Peyer's patch (tissue), 4 donors: ENCODE data around the gene HOXD9. TPM values are rescaled to one million over a fixed set of nuclear protein-coding genes. Genes with fewer than 3 reads are reported as not detected.

Source experiments
- DNase-seq, 3 donors: peaks; one replicate each; pipeline ENCODE4 v3.0.0-alpha.2; 2017 to 2019
- H3K27ac ChIP-seq, 4 donors: fragments of 200-600 bp; sonication (generic); one replicate each; pipeline ENCODE4 v1.5.1; 2016 to 2019
- H3K27me3 ChIP-seq, 2 donors: fragments of 200-600 bp; sonication (generic); one replicate each; pipeline ENCODE4 v1.5.1; 2019
- H3K36me3 ChIP-seq, 3 donors: fragments of 200-600 bp; sonication (generic); one replicate each; pipeline ENCODE4 v1.5.1; 2016 to 2019
- H3K4me1 ChIP-seq, 4 donors: fragments of 200-600 bp; sonication (generic); one replicate each; pipeline ENCODE4 v1.5.1; 2016 to 2019
- H3K4me3 ChIP-seq, 4 donors: fragments of 200-600 bp; sonication (generic); 1 replicate in 3 of 4; 2 replicates in 1 of 4; pipeline ENCODE4 v1.5.1; 2016 to 2019; ENCODE audit warnings: mild to moderate bottlenecking in 1 of 4
- H3K9me3 ChIP-seq, 4 donors: fragments of 200-600 bp; sonication (generic); one replicate each; pipeline ENCODE4 v1.5.1; 2016 to 2019; ENCODE audit warnings: mild to moderate bottlenecking in 1 of 4
- POLR2A ChIP-seq, 2 donors: fragments of 450-650 bp; IDR thresholded peaks; one replicate each; pipeline ENCODE4 v1.5.1; 2017; ENCODE audit warnings: antibody characterized with exemption in 2 of 2, mild to moderate bottlenecking in 2 of 2, moderate library complexity in 2 of 2
- total RNA-seq, 4 donors: library from RNA; depleted of rRNA; stranded (reverse); fragments of >200 nt; gene quantifications; one replicate each; pipeline ENCODE4 v1.1.0, GENCODE V29; 2016
- TF ChIP-seq, protein P1 (sequence below), 6 experiments: fragments of 450-650 bp in 4 of 6; fragments of 200-600 bp in 2 of 6; sonication (generic) in 1 of 6; IDR thresholded peaks; one replicate each; pipeline ENCODE4 v1.5.1; 2017 to 2019; ENCODE audit warnings: antibody characterized with exemption in 6 of 6, mild to moderate bottlenecking in 3 of 6, moderate library complexity in 1 of 6

The HOXD9 gene
- total RNA-seq, 4 donors from 2014 or later: 0.70 TPM; not detected in 3

DNA sequence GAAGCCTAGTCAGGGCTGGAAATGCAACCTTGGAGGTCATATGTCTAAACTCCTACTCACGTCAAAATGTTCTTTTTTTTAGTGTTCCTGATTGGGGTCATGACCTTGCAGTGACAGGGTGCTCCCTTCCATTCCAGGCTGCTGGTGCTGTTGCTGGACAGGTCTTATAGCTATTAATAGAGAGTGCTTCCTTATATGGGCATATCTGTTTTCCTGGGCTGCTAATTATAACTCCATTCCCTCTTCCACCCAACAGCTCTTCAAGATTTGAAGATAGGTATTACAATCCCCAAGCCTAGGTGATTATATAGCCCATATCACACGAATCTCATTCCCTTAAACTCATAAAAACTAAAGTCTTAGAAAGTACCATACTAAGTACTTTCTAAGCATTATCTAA lies 47.2 kb downstream of the HOXD9 start:
- H3K27ac ChIP-seq: no peak overlapping the region
- no peaks in the 10 kb centered on the region for H3K9me3 ChIP-seq
- peaks cover 0 to 21% (median 0%) of the 10 kb centered on the region in 4 donors for H3K4me1 ChIP-seq
- H3K27me3 ChIP-seq: no peaks in the 10 kb centered on the region
- no peaks in the 10 kb centered on the region for H3K36me3 ChIP-seq
- TF ChIP-seq POLR2A (IDR thresholded peaks at IDR 0.05): no peak
- TF ChIP-seq, protein P1, sequence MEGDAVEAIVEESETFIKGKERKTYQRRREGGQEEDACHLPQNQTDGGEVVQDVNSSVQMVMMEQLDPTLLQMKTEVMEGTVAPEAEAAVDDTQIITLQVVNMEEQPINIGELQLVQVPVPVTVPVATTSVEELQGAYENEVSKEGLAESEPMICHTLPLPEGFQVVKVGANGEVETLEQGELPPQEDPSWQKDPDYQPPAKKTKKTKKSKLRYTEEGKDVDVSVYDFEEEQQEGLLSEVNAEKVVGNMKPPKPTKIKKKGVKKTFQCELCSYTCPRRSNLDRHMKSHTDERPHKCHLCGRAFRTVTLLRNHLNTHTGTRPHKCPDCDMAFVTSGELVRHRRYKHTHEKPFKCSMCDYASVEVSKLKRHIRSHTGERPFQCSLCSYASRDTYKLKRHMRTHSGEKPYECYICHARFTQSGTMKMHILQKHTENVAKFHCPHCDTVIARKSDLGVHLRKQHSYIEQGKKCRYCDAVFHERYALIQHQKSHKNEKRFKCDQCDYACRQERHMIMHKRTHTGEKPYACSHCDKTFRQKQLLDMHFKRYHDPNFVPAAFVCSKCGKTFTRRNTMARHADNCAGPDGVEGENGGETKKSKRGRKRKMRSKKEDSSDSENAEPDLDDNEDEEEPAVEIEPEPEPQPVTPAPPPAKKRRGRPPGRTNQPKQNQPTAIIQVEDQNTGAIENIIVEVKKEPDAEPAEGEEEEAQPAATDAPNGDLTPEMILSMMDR (IDR thresholded peaks at IDR 0.05): no peak
- no peak for DNase-seq
- H3K4me3 ChIP-seq: no peak overlapping the region

DNA sequence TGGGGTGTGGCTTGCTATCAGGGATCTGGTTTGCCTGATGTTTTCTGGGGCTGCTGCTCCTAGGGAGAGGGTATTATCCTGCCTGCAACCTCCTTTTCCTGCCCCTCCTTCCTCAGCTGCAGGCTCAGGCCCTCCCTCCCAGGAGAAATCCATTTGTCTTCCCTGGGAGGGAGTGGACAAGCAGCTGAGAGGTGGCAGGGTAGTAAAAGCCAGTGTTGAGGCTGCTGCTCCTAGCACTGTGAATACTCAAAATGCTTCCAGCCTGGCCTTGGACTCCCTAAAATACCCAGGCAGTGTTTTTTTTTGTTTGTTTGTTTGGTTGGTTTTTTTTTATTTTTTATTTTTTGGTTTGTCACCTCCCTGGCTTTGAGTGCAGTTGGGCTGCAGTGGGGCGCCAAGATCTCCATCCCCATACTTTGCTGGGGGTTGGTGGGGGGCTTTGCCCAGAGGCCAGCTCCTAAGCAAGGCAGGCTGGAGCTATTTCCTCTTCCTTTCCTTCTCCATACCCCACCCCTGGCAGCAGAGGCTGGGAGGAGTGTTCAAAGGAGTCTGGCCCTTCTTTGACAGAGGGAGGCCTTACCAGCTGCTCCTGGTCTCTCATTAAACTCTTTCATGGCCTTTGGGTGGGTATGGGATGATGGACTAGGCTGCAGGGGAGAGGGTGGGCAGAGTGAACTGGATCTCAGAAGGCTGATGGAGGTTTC lies 48.2 kb downstream of the HOXD9 start:
- Histone ChIP-seq H3K36me3 (no peaks in the 10 kb centered on the region), H3K27me3 (no peaks in the 10 kb centered on the region), H3K4me3 (no peak overlapping the region), H3K4me1 (peaks cover 0 to 21% (median 0%) of the 10 kb centered on the region in 4 donors), H3K9me3 (no peaks in the 10 kb centered on the region), H3K27ac (no peak overlapping the region)
- DNase-seq: no peak
- TF ChIP-seq, protein P1 (IDR thresholded peaks at IDR 0.05): no peak

DNA sequence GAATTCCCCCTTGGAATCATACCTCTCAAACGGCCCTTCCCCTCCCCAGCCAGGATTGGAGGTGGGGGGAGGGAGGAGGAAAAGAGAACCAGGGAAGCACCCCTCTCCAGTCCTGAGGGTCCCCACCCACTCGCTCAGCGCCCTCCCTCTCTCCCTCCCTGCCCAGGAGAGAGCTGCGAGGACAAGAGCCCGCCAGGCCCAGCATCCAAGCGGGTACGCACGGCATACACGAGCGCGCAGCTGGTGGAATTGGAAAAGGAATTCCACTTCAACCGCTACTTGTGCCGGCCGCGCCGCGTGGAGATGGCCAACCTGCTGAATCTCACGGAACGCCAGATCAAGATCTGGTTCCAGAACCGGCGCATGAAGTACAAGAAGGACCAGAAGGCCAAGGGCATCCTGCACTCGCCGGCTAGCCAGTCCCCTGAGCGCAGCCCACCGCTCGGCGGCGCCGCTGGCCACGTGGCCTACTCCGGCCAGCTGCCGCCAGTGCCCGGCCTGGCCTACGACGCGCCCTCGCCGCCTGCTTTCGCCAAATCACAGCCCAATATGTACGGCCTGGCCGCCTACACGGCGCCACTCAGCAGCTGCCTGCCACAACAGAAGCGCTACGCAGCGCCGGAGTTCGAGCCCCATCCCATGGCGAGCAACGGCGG lies 49.0 kb downstream of the HOXD9 start:
- no peaks in the 10 kb centered on the region for H3K9me3 ChIP-seq

DNA sequence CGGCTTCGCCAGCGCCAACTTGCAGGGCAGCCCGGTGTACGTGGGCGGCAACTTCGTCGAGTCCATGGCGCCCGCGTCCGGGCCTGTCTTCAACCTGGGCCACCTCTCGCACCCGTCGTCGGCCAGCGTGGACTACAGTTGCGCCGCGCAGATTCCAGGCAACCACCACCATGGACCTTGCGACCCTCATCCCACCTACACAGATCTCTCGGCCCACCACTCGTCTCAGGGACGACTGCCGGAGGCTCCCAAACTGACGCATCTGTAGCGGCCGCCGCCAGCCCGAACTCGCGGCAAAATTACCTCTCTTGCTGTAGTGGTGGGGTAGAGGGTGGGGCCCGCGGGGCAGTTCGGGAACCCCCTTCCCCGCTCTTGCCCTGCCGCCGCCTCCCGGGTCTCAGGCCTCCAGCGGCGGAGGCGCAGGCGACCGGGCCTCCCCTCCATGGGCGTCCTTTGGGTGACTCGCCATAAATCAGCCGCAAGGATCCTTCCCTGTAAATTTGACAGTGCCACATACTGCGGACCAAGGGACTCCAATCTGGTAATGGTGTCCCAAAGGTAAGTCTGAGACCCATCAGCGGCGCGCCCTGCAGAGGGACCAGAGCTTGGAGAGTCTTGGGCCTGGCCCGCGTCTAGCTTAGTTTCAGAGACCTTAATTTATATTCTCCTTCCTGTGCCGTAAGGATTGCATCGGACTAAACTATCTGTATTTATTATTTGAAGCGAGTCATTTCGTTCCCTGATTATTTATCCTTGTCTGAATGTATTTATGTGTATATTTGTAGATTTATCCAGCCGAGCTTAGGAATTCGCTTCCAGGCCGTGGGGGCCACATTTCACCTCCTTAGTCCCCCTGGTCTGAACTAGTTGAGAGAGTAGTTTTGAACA lies 49.7 kb downstream of the HOXD9 start:
- peak in 1 of 3 donors; percentile 30 for DNase-seq
- H3K4me1 ChIP-seq: peaks cover 0 to 21% (median 0%) of the 10 kb centered on the region in 4 donors
- no peaks in the 10 kb centered on the region for H3K36me3 ChIP-seq
- no peaks in the 10 kb centered on the region for H3K27me3 ChIP-seq
- H3K4me3 ChIP-seq: no peak overlapping the region
- no peak for TF ChIP-seq POLR2A (IDR thresholded peaks at IDR 0.05)
- TF ChIP-seq, protein P1 (IDR thresholded peaks at IDR 0.05): no peak
- no peaks in the 10 kb centered on the region for H3K9me3 ChIP-seq
- no peak overlapping the region for H3K27ac ChIP-seq

More for the DNA sequence above, 49.0 kb downstream of the HOXD9 start:
- peak in 1 of 3 donors; percentile 43 for DNase-seq
- peaks cover 0 to 21% (median 0%) of the 10 kb centered on the region in 4 donors for H3K4me1 ChIP-seq
- H3K36me3 ChIP-seq: no peaks in the 10 kb centered on the region
- no peak overlapping the region for H3K27ac ChIP-seq
- TF ChIP-seq, protein P1 (IDR thresholded peaks at IDR 0.05): no peak
- TF ChIP-seq POLR2A (IDR thresholded peaks at IDR 0.05): no peak
- no peak overlapping the region for H3K4me3 ChIP-seq
- no peaks in the 10 kb centered on the region for H3K27me3 ChIP-seq

DNA sequence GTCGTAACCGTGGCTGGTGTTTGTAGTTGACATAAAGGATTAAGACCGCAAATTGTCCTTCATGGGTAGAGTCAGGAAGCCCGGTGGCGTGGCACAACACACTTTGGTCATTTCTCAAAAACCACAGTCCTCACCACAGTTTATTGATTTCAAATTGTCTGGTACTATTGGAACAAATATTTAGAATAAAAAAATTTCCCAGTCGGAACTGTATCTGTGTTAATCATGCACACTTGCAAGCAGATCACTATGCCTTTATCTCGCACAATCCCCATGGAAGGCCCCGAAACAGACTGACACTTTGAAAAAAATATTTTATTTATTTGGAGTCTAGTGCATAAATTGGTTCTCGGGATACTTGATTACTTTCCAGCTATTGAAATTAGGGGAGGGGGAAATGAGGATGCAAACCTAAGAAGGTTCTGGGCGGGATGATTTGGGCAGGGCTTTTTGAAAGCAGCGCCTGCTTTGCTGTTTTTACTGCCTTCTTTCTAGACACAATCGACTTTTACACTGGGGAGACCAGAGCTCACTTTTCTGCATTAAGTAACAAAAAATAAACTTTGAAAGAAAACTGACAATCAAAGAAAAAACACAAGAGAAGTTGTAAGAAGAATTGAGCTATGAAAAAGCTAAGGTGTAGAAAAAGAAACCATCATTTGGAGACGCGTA lies 50.5 kb downstream of the HOXD9 start:
- TF ChIP-seq, protein P1 (IDR thresholded peaks at IDR 0.05): no peak
- no peak for TF ChIP-seq POLR2A (IDR thresholded peaks at IDR 0.05)
- H3K27ac ChIP-seq: no peak overlapping the region
- H3K36me3 ChIP-seq: no peaks in the 10 kb centered on the region
- DNase-seq: no peak
- H3K27me3 ChIP-seq: no peaks in the 10 kb centered on the region
- no peak overlapping the region for H3K4me3 ChIP-seq
- H3K4me1 ChIP-seq: peaks cover 0 to 26% (median 0%) of the 10 kb centered on the region in 4 donors
- H3K9me3 ChIP-seq: no peaks in the 10 kb centered on the region
